ENCODE data around the gene TRIM54.
"Not testable (repeated sequence)": the region's sequence is repeated elsewhere in the genome, so short reads cannot be mapped to it uniquely, and the experiment has no call there.

Gene TRIM54

GRCh38 chr2:27258051-27258450, 24.2 kb upstream of the TRIM54 start:
- no peak for FAIRE-seq

- no peak for FAIRE-seq
Observed at GRCh38 chr2:27261241-27261925, 20.8 kb upstream of the TRIM54 start.

GRCh38 chr2:27261926-27262298, 20.3 kb upstream of the TRIM54 start:
- no peak for FAIRE-seq

- FAIRE-seq = no peak
Observed at GRCh38 chr2:27262379-27263286, 19.6 kb upstream of the TRIM54 start, which contains the start of gene SLC30A3. SLC30A3 (minus strand) TSS chr2:27263047; CDS start chr2:27262906, 141 bp downstream.

- no peak for FAIRE-seq
Observed at GRCh38 chr2:27263287-27264252, 18.7 kb upstream of the TRIM54 start.

GRCh38 chr2:27264253-27264752, 17.9 kb upstream of the TRIM54 start:
- FAIRE-seq = no peak

- FAIRE-seq = no peak
Observed at GRCh38 chr2:27264753-27265535, 17.3 kb upstream of the TRIM54 start.

GRCh38 chr2:27265536-27265870, 16.7 kb upstream of the TRIM54 start:
- no peak for FAIRE-seq

GRCh38 chr2:27268296-27268695, 13.9 kb upstream of the TRIM54 start:
- not testable (repeated sequence) for FAIRE-seq

GRCh38 chr2:27270131-27270530, 12.1 kb upstream of the TRIM54 start:
- FAIRE-seq = no peak

GRCh38 chr2:27270670-27271069, 11.6 kb upstream of the TRIM54 start:
- FAIRE-seq = no peak

- no peak for FAIRE-seq
Observed at GRCh38 chr2:27271631-27272340, 10.4 kb upstream of the TRIM54 start.

- not testable (repeated sequence) for FAIRE-seq
Observed at GRCh38 chr2:27272537-27273522, 9.4 kb upstream of the TRIM54 start.

GRCh38 chr2:27275211-27276150, 6.7 kb upstream of the TRIM54 start, which contains the start of gene DNAJC5G:
DNAJC5G (plus strand) TSS chr2:27275433; CDS start chr2:27276729, 1,296 bp downstream.
- FAIRE-seq = no peak

- no peak for FAIRE-seq
Observed at GRCh38 chr2:27278010-27278409, 4.2 kb upstream of the TRIM54 start.

GRCh38 chr2:27280826-27281225, 1.4 kb upstream of the TRIM54 start:
- no peak for FAIRE-seq

- FAIRE-seq = no peak
Observed at GRCh38 chr2:27281442-27281841, 787 bp upstream of the TRIM54 start.

GRCh38 chr2:27282892-27283291, 663 bp downstream of the TRIM54 start:
- no peak for FAIRE-seq

- FAIRE-seq = no peak
Observed at GRCh38 chr2:27284996-27285395, 2.8 kb downstream of the TRIM54 start.

All from TTC549 (cell line).